GM19238 (cell line): ENCODE results near the gene C22orf39.

Experiments used
- DNase-seq: peaks from one replicate; pipeline ENCODE4 v3.0.0; 2011; ENCODE audit warnings: low spot score; ENCODE audit not compliant: insufficient read length

C22orf39 gene

GRCh38 chr22:19400881-19401280 lies 46.6 kb downstream of the C22orf39 start:
- DNase-seq, result no peak

- DNase-seq, result no peak
Observed at GRCh38 chr22:19398652-19399051, 48.9 kb downstream of the C22orf39 start.

GRCh38 chr22:19398206-19398605 lies 49.3 kb downstream of the C22orf39 start:
- DNase-seq, result no peak

DNA sequence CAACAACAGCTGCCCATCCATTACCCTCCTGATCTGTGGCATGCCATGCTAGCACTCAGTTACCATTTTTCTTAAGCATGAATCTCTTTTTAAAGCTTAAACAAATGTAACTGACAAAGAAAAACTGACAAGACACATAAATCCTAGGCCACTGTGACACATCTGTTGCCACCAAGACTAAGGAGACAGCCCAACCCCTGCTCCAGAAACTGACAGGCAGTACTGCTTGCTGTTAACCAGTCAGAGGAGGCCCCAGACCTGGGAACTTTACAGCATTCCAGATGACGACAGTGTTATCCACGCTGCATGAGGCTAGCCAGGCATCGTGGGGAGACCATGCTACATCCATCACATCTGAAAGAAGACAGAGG lies 49.8 kb downstream of the C22orf39 start:
- DNase-seq, result no peak

GRCh38 chr22:19396934-19397733 lies 50.4 kb downstream of the C22orf39 start:
- no peak for DNase-seq

- no peak for DNase-seq
Observed at GRCh38 chr22:19396561-19396933, 51.0 kb downstream of the C22orf39 start.

- DNase-seq, result no peak
Observed at GRCh38 chr22:19395276-19395675, 52.2 kb downstream of the C22orf39 start.

DNA sequence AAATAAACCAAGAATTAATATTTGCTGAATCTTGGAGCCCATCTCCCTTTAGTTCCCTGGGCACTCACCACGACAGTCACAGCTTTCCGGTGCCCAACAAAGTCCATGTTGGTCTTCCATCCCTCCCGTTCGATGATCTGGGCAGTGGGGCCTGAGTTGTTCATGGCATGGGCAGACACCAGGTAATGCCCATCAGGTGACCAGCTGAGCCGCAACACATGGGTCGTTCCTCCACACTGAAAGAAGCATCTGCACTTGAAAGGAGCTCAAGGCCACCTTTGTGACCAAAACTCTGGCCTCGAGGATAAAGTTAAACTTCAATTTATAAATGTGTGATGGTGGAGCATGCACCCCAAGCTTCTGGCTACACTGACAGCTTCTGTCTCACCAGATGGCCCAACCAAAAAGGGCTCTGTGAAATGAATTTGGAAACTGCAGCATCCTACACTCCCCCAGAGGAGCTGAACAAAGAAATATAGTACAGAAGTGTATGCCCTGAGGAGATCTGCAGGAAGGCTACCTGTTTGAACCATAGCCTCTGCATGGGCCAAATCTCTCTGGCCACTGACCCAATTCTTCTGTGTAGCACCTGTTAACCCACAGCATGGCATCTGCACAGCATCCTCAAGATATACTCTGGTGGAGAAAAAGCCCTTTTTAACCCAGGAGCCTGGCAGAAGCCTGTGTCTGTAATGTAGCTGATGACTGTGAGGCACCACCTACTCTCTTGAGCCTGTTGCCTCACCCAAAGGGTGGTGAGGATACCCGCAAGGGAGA lies 53.0 kb downstream of the C22orf39 start:
- DNase-seq, result no peak

DNA sequence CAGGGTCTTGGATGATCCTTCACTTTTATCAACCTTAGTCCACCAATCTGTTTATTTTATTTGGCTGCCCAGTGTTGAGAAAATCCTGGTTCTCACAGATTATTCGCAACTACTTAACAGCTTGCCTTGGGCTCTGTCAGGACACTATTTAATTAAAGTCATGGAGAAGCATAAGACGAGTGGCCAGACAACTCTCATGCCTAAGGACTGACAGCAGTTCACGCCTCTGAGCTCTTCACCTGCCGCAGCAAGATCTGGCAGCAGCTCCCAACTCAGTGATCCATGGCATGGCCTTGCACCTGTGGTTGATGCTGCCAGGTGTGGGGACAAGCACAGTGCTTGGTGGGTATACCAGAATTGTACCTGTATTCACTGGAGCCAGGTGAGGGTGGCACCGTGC lies 53.8 kb downstream of the C22orf39 start:
- no peak for DNase-seq
